ENCODE results near the gene HOXD9. TPM values are rescaled to one million over a fixed set of nuclear protein-coding genes. Genes with fewer than 3 reads are reported as not detected.

Gene HOXD9
- polyA plus RNA-seq, 1 donor, result 84.0 TPM

GRCh38 chr2:176123411-176124109 lies 1.0 kb downstream of the HOXD9 start:
- DNase-seq, result no peak

DNA sequence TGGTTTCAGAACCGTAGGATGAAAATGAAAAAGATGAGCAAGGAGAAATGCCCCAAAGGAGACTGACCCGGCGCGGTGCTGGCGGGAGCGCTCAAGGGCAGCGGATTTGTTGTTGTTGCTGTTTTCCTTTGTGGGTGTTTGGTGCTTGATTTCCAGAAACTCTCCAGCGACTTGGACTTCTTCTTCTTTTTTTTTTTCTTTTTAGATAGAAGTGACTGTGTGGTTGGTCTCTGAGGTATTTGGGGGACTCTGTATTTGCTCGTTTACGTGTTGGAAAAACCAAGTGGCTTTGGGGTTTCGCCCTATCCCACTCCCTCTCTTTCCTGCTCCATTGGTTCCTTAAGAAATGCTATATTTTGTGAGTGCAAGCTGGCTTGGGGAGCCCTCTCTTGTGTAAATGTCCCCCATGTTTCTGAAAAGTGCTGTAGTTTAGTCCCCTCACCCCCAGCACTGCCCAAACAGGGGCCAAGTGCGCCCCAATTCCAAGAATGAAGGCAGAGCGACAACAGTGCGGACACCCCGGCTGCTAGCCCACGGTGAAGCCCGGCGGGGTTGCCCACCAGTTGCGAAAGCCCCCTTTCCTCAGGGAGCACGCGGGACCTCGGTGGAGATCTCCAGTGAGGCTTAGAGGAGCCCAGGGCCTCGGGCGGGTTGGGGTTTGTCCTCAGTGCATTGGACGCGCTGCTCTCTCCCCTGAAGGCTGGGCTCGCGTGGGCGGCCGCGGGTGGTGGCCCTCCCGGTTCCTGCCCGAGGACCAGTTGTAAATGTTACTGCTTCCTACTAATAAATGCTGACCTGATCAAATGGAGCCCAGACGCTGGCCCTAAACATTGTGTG lies 1.8 kb downstream of the HOXD9 start:
- no peak for DNase-seq

DNA sequence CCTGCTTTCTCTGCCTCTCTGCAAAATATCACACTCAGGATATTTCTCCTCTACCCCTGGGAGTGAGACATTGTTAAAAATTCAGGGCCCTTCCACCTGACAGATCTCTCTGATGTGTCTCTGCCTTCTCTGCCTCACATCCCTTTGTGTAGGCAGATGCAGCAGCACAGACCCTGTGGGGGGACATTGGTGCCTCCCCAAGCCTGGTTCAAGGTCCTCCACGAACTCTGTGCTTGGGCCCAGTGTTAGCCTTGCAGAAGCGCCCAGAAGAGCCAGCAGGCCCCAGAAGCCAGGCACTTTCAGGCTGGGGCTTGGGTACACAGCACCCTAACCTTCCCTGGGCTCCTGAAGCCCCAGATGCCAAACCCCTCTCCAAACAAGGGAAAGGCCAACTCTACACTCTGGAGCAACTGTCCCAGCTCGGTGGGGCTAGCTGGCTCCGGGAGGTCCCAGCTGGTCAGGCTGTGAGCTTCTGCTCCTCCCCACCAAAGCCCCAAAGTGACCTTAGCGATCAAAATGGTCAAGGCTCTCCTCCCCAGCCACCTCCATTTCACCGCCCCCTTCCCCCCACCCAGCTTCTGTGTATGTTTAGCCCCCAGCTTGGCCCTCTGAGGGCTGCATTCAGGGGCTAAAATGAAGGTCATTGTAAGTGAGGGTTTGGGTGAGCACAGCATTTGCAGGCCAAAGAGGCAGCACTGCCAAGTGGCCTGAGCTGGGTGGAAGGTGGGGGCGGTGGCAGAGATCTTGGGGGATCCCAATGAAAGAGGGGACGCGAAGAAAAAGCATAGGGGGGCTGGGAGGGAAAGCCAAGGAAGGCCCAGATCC lies 2.6 kb downstream of the HOXD9 start:
- DNase-seq, result no peak

- DNase-seq, result no peak
These were observed 3.2 kb downstream of the HOXD9 start for GRCh38 chr2:176125772-176126054.

GRCh38 chr2:176126929-176127773 lies 4.6 kb downstream of the HOXD9 start:
- DNase-seq, result no peak

- no peak for DNase-seq
These were observed 5.2 kb downstream of the HOXD9 start for GRCh38 chr2:176127774-176128072.

GRCh38 chr2:176128172-176128981 lies 5.9 kb downstream of the HOXD9 start:
- DNase-seq, result no peak

GRCh38 chr2:176128982-176129796 lies 6.7 kb downstream of the HOXD9 start, which contains the start of gene HOXD8:
TSS of gene HOXD8 (plus strand) at chr2:176129705. CDS start at chr2:176130367, 662 bp downstream.
- no peak for DNase-seq

DNA sequence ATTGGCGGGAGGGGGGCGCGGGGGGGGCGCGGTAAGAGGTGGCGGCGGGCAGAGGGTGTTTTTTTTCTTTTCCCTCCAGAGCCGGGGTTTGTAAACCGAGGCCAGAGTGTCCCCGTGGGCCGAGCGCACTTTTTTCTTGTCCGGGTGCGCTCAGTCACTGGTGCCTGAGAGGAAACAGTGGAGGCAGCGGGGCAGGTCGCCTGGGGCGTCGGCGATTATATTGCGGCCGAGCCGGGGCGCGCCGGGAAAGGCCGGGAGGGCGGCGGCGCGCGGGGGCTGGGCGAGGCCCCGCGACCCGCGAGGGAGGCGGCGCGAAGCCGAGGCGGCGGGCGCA lies 7.3 kb downstream of the HOXD9 start:
- no peak for DNase-seq

DNA sequence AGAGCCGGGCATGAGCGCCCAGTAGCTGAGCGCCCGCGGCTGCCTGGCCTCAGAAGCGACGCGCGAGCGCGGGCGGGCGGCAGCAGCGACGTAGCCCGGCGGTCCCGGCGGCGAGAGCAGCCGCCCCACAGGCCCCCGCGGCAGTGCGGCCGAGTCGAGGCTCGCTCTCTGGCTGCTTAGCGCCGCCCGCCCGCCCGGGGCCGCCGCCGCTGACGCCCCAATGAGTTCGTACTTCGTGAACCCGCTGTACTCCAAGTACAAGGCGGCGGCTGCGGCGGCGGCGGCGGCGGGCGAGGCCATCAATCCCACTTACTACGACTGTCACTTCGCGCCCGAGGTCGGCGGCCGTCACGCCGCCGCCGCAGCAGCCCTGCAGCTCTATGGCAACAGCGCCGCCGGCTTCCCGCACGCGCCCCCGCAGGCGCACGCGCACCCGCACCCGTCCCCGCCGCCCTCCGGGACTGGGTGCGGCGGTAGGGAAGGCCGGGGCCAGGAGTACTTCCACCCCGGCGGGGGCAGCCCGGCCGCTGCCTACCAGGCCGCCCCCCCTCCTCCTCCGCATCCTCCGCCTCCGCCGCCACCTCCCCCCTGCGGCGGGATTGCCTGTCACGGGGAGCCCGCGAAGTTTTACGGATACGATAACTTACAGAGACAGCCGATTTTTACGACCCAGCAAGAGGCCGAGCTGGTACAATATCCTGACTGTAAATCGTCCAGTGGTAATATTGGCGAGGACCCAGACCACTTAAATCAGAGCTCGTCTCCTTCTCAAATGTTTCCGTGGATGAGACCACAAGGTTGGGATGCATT lies 7.8 kb downstream of the HOXD9 start:
- DNase-seq, result peak; percentile 94

DNA sequence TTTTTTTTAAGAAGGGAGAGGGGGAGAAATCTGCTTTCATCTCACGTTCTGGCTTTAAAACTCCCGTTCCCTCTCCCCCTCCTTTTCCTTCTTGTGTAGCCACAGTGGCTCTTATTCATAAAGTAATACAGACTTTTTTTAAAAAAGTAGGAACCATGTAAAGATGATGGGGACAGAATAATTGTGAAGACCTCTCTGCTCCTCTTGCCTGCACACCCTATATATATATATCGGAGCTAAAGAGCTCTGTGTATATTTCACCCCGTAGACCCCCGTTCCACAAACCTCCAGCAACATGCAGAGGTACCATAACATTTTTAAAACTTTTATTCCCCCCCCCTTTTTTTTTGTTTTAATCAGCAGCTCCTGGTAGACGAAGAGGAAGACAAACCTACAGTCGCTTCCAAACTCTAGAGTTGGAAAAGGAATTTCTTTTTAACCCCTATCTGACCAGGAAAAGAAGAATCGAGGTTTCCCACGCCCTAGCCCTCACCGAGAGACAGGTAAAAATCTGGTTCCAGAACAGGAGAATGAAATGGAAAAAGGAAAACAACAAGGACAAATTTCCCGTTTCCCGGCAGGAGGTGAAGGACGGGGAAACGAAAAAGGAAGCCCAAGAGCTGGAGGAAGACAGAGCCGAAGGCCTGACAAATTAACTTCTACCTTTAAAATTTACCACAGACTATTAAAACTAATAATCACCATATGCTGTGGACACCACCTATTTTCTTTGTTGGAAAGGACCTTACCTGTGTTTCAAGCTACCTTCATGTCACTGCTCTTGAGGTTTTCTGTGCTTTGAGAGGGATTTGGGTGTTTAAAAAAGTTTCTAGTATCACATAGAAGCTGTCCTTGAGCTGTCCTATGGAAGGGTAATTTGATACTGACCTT lies 8.7 kb downstream of the HOXD9 start:
- no peak for DNase-seq

GRCh38 chr2:176131848-176132158 lies 9.3 kb downstream of the HOXD9 start:
- no peak for DNase-seq

GRCh38 chr2:176132205-176133171 lies 10.0 kb downstream of the HOXD9 start:
- DNase-seq, result no peak

DNA sequence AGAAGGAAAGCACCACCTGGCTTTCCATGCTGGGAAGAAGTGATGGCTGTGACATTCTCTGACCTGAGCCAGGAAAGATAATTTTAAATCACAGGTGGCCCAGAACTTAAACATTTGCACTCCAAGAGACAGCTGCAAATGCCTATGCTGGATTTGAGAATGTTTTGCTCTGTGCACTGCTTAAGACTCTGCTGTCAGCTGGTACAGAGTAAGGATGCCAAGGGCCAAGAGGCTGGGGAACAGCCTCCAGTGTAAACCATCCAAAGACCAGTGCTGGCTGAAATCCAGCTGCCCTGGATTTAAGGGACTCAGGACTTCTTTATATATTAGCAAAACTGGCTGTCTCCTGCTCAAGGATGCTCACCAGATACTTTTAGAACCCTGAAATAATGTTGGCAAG lies 10.9 kb downstream of the HOXD9 start:
- no peak for DNase-seq

- no peak for DNase-seq
These were observed 11.5 kb downstream of the HOXD9 start for GRCh38 chr2:176134035-176134434.

DNA sequence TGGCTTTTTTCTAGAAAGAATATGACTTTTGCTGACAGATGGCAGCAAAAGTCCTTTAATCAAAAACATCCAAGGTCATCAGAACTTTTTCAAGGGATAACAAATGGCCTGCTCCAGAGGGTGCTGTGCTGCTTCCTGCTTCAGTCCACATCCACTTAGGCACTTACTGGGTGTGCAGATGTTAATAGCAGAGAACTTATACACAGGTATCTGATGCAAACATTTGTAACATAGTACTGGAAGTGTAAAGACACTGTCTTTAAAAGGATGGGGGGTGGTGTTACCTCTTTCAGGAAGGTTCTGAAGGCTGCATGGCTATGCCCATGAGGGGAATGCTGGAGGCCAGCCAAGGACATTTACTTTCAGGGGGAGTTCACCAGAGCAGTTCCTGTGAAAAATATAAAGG lies 12.5 kb downstream of the HOXD9 start:
- DNase-seq, result no peak

Data from left kidney (tissue), 2 donors.